Measurements from ENCODE around the gene CDC34.

The CDC34 gene

GRCh38 chr19:497491-497868, 34.1 kb upstream of the CDC34 start:
- TF ChIP-seq, protein P1, sequence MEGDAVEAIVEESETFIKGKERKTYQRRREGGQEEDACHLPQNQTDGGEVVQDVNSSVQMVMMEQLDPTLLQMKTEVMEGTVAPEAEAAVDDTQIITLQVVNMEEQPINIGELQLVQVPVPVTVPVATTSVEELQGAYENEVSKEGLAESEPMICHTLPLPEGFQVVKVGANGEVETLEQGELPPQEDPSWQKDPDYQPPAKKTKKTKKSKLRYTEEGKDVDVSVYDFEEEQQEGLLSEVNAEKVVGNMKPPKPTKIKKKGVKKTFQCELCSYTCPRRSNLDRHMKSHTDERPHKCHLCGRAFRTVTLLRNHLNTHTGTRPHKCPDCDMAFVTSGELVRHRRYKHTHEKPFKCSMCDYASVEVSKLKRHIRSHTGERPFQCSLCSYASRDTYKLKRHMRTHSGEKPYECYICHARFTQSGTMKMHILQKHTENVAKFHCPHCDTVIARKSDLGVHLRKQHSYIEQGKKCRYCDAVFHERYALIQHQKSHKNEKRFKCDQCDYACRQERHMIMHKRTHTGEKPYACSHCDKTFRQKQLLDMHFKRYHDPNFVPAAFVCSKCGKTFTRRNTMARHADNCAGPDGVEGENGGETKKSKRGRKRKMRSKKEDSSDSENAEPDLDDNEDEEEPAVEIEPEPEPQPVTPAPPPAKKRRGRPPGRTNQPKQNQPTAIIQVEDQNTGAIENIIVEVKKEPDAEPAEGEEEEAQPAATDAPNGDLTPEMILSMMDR (IDR thresholded peaks at IDR 0.05; ENCODE audit: extremely low read depth, insufficient read depth, missing control alignments), result no peak
- no peak for DNase-seq (ENCODE audit: low spot score)
- in situ Hi-C loops (cut with MboI; ENCODE audit: low pct_unique_long_range_greater_than_20kb, low sequenced_read_pairs, unreplicated experiment), result no loop called here

- TF ChIP-seq, protein P1 (IDR thresholded peaks at IDR 0.05; ENCODE audit: extremely low read depth, insufficient read depth, missing control alignments), result no peak
- no peak for DNase-seq (ENCODE audit: low spot score)
- in situ Hi-C loops (cut with MboI; ENCODE audit: low pct_unique_long_range_greater_than_20kb, low sequenced_read_pairs, unreplicated experiment), result no loop called here
Observed at GRCh38 chr19:497869-498510, 33.6 kb upstream of the CDC34 start.

DNA sequence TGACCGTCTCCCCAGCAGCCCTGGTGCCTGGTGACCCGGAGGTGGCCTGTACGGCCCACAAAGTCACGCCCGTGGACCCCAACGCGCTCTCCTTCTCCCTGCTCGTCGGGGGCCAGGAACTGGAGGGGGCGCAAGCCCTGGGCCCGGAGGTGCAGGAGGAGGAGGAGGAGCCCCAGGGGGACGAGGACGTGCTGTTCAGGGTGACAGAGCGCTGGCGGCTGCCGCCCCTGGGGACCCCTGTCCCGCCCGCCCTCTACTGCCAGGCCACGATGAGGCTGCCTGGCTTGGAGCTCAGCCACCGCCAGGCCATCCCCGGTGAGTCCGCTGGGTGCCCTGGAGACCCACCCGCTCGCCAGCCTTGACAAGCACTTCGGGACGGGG, 33.1 kb upstream of the CDC34 start:
- DNase-seq (ENCODE audit: low spot score), result no peak

GRCh38 chr19:498977-499623, 32.5 kb upstream of the CDC34 start:
- in situ Hi-C loops (cut with MboI; ENCODE audit: low pct_unique_long_range_greater_than_20kb, low sequenced_read_pairs, unreplicated experiment), result no loop called here
- no peak for DNase-seq (ENCODE audit: low spot score)

More for the DNA sequence above, 33.1 kb upstream of the CDC34 start:
- in situ Hi-C loops (cut with MboI; ENCODE audit: low pct_unique_long_range_greater_than_20kb, low sequenced_read_pairs, unreplicated experiment), result no loop called here
- TF ChIP-seq, protein P1 (IDR thresholded peaks at IDR 0.05; ENCODE audit: extremely low read depth, insufficient read depth, missing control alignments), result no peak

DNA sequence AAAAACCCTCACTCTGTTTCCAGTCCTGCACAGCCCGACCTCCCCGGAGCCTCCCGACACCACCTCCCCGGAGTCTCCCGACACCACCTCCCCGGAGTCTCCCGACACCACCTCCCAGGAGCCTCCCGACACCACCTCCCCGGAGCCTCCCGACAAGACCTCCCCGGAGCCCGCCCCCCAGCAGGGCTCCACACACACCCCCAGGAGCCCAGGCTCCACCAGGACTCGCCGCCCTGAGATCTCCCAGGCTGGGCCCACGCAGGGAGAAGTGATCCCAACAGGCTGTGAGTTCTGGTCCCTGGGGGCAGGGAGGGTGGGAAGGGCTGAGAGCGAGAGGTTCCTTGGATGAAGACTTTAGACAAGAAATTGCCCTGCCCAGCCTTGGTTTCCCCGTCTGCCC, 29.9 kb upstream of the CDC34 start:
- in situ Hi-C loops (cut with MboI; ENCODE audit: low pct_unique_long_range_greater_than_20kb, low sequenced_read_pairs, unreplicated experiment), result no loop called here
- DNase-seq (ENCODE audit: low spot score), result no peak
- TF ChIP-seq, protein P1 (IDR thresholded peaks at IDR 0.05; ENCODE audit: extremely low read depth, insufficient read depth, missing control alignments), result no peak

More at GRCh38 chr19:498977-499623, 32.5 kb upstream of the CDC34 start:
- TF ChIP-seq, protein P1 (IDR thresholded peaks at IDR 0.05; ENCODE audit: extremely low read depth, insufficient read depth, missing control alignments), result no peak

DNA sequence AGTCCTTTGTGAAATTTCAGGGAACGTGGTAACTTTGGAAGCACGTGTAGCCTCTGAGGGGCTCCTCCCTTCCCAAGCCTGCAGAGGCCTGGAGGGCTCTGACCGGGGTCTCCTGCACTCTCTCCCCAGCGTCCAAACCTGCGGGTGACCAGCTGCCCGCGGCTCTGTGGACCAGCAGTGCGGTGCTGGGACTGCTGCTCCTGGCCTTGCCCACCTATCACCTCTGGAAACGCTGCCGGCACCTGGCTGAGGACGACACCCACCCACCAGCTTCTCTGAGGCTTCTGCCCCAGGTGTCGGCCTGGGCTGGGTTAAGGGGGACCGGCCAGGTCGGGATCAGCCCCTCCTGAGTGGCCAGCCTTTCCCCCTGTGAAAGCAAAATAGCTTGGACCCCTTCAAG, 26.9 kb upstream of the CDC34 start:
- in situ Hi-C loops (cut with MboI; ENCODE audit: low pct_unique_long_range_greater_than_20kb, low sequenced_read_pairs, unreplicated experiment), result no loop called here
- TF ChIP-seq, protein P1 (IDR thresholded peaks at IDR 0.05; ENCODE audit: extremely low read depth, insufficient read depth, missing control alignments), result no peak
- DNase-seq (ENCODE audit: low spot score), result no peak
